GM23248 (cell line): ENCODE measurements around the gene FAM169A. TPM values are rescaled to one million over a fixed set of nuclear protein-coding genes. Genes with fewer than 3 reads are reported as not detected.
A peak's percentile ranks its signal among the peaks of the same experiment; 100 is the strongest.
"Not testable (repeated sequence)": the region's sequence is repeated elsewhere in the genome, so short reads cannot be mapped to it uniquely, and the experiment has no call there.

Experiments
- DNase-seq: peaks from one replicate; pipeline ENCODE4 v3.0.0-alpha.2; 2015
- H2AFZ ChIP-seq: fragments of 200-600 bp; sonication (generic); 2 replicates; pipeline ENCODE4 v1.6.1; 2016; ENCODE audit warnings: antibody characterized with exemption
- H3F3A ChIP-seq: fragments of 200-600 bp; sonication (generic); 2 replicates; pipeline ENCODE4 v1.6.1; 2016; ENCODE audit warnings: mild to moderate bottlenecking, antibody characterized with exemption, mixed run types; ENCODE audit not compliant: insufficient read depth
- H3K27ac ChIP-seq: fragments of 200-600 bp; sonication (generic); 2 replicates; pipeline ENCODE4 v1.5.1; 2016; ENCODE audit warnings: mild to moderate bottlenecking
- H3K27me3 ChIP-seq: fragments of 200-600 bp; sonication (generic); replicated peaks from 2 replicates; pipeline ENCODE4 v1.6.1; 2016; ENCODE audit warnings: mild to moderate bottlenecking; ENCODE audit not compliant: insufficient read depth
- H3K36me3 ChIP-seq: fragments of 200-600 bp; sonication (generic); 2 replicates; pipeline ENCODE4 v1.6.1; 2016; ENCODE audit warnings: low read depth, mild to moderate bottlenecking
- H3K4me1 ChIP-seq: fragments of 200-600 bp; sonication (generic); 2 replicates; pipeline ENCODE4 v1.6.1; 2016; ENCODE audit warnings: mild to moderate bottlenecking; ENCODE audit not compliant: insufficient read depth
- H3K4me2 ChIP-seq: fragments of 200-600 bp; sonication (generic); one replicate; pipeline ENCODE4 v1.6.1; 2016; ENCODE audit warnings: mild to moderate bottlenecking; ENCODE audit not compliant: unreplicated experiment
- H3K4me3 ChIP-seq: fragments of 200-600 bp; sonication (generic); 2 replicates; pipeline ENCODE4 v1.5.1; 2016; ENCODE audit warnings: mild to moderate bottlenecking
- H3K79me2 ChIP-seq: fragments of 200-600 bp; sonication (generic); 2 replicates; pipeline ENCODE4 v1.6.1; 2016; ENCODE audit warnings: mild to moderate bottlenecking; ENCODE audit not compliant: insufficient read depth
- H3K9ac ChIP-seq: fragments of 200-600 bp; sonication (generic); 2 replicates; pipeline ENCODE4 v1.6.1; 2016; ENCODE audit warnings: mild to moderate bottlenecking
- H3K9me2 ChIP-seq: fragments of 200-600 bp; sonication (generic); 2 replicates; pipeline ENCODE4 v1.6.1; 2016; ENCODE audit warnings: mixed run types, mild to moderate bottlenecking, moderate library complexity; ENCODE audit not compliant: insufficient read depth
- H3K9me3 ChIP-seq: fragments of 200-600 bp; sonication (generic); one replicate; pipeline ENCODE4 v1.6.1; 2017; ENCODE audit warnings: low read depth
- H4K20me1 ChIP-seq: fragments of 200-600 bp; sonication (generic); 2 replicates; pipeline ENCODE4 v1.6.0; 2016; ENCODE audit not compliant: insufficient read depth
- EZH2 ChIP-seq: fragments of 200-600 bp; sonication (generic); IDR thresholded peaks from 2 replicates; pipeline ENCODE4 v1.6.1; 2018; ENCODE audit warnings: antibody characterized with exemption, mild to moderate bottlenecking; ENCODE audit not compliant: insufficient read depth, poor library complexity, severe bottlenecking
- EZH2phosphoT487 ChIP-seq: fragments of 200-600 bp; sonication (generic); IDR thresholded peaks from 2 replicates; pipeline ENCODE4 v1.6.1; 2018; ENCODE audit warnings: antibody characterized with exemption, moderate library complexity, mild to moderate bottlenecking, low read depth; ENCODE audit not compliant: insufficient read depth
- WGBS, 2 experiments: methylation state at CpG; one replicate each; pipeline ENCODE4 v1.1.6; 2015 to 2017; ENCODE audit warnings: low lambda C conversion rate in 2 of 2, low coverage in 1 of 2; ENCODE audit errors: missing lambda C conversion rate in 2 of 2; 5-methylcytosine and 5-hydroxymethylcytosine counted together
- in situ Hi-C: fragments of 300-500 bp; cut with MboI; formaldehyde crosslinking; loops from 2 replicates; pipeline ENCODE4 v1.15.0; 2020
- polyA plus RNA-seq: library from polyadenylated mRNA; unstranded; fragments of >200 nt; fragmentation: Nextera tagmentation; extraction: Ambion mirVana; gene quantifications from 2 replicates; pipeline ENCODE4 v1.2.1, GENCODE V29; 2016
- total RNA-seq: library from RNA; depleted of rRNA; stranded (reverse); fragments of >200 nt; shearing (Covaris generic); gene quantifications from 2 replicates; pipeline ENCODE4 v1.2.3, GENCODE V29; 2014

The FAM169A gene
- total and polyA plus RNA-seq, 2 experiments from 2014 or later: 0.08 to 0.22 TPM

- Histone ChIP-seq H3K9me2 (no peaks in the 10 kb centered on the region), H3K9ac (no peak overlapping the region), H3F3A (peaks cover 27% of the 10 kb centered on the region), H4K20me1 (no peaks in the 10 kb centered on the region), H3K4me1 (peaks cover 43% of the 10 kb centered on the region), H3K4me3 (no peak overlapping the region), H3K79me2 (peaks cover 85% of the 10 kb centered on the region), H3K36me3 (peaks cover 19% of the 10 kb centered on the region), H3K27ac (peak overlapping the region; percentile 60), H2AFZ (no peak overlapping the region), H3K9me3 (no peaks in the 10 kb centered on the region), H3K27me3 (no peaks in the 10 kb centered on the region), H3K4me2 (peak overlapping the region; percentile 34)
- DNase-seq: peak; percentile 30
- in situ Hi-C loops: no loop called here
- TF ChIP-seq EZH2phosphoT487 (no peak), EZH2 (no peak)
These were observed 102.7 kb downstream of the FAM169A start for GRCh38 chr5:74763504-74763903.

DNA sequence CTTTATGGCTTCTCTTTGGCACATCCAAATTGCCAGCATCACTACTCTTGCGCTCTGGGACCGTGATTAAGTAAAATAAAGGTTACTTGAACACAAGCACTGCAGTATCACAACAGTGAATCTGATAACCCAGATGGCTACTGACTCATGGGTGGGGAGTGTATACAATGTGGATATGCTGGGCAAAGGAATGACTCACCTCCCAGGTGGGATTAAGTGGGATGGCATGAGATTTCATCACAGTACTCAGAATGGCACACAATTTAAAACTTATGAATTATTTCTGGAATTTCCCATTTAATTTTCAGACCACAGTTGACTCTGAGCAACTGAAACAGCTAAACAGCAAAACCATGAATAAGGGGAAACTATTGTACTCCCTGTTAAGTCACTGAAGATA is 103.6 kb downstream of the FAM169A start:
- Histone ChIP-seq H3K79me2 (peaks cover 77% of the 10 kb centered on the region), H3K9me2 (no peaks in the 10 kb centered on the region), H2AFZ (no peak overlapping the region), H3K36me3 (peaks cover 27% of the 10 kb centered on the region), H3K27ac (peak overlapping the region; percentile 60), H3K9ac (peak overlapping the region; percentile 11; the same call in 1 of the 2 replicates), H3K9me3 (no peaks in the 10 kb centered on the region), H3K4me2 (peak overlapping the region; percentile 34), H3F3A (peaks cover 27% of the 10 kb centered on the region), H3K4me1 (peaks cover 38% of the 10 kb centered on the region), H3K4me3 (no peak overlapping the region), H3K27me3 (no peaks in the 10 kb centered on the region), H4K20me1 (no peaks in the 10 kb centered on the region)
- in situ Hi-C loops: no loop called here
- TF ChIP-seq EZH2: no peak
- no peak for TF ChIP-seq EZH2phosphoT487
- 85 to 91% methylated on average over 2 of the region's 2 CpGs for WGBS, 2 experiments
- DNase-seq: peak; percentile 65

- in situ Hi-C loops: no loop called here
- no peak for DNase-seq
- Histone ChIP-seq H3K27ac (no peak overlapping the region), H3K4me1 (peaks cover 38% of the 10 kb centered on the region), H3K4me2 (no peak overlapping the region), H3K4me3 (no peak overlapping the region), H4K20me1 (no peaks in the 10 kb centered on the region), H3K9me3 (no peaks in the 10 kb centered on the region), H3K79me2 (peaks cover 72% of the 10 kb centered on the region), H3K36me3 (peaks cover 39% of the 10 kb centered on the region), H3K9ac (no peak overlapping the region), H2AFZ (no peak overlapping the region), H3K9me2 (no peaks in the 10 kb centered on the region), H3F3A (peaks cover 27% of the 10 kb centered on the region), H3K27me3 (no peaks in the 10 kb centered on the region)
- no peak for TF ChIP-seq EZH2phosphoT487
- no peak for TF ChIP-seq EZH2
- 67 to 81% methylated on average over 1 of the region's 1 CpG for WGBS, 2 experiments
These were observed 104.9 kb downstream of the FAM169A start for GRCh38 chr5:74761241-74761640.

DNA sequence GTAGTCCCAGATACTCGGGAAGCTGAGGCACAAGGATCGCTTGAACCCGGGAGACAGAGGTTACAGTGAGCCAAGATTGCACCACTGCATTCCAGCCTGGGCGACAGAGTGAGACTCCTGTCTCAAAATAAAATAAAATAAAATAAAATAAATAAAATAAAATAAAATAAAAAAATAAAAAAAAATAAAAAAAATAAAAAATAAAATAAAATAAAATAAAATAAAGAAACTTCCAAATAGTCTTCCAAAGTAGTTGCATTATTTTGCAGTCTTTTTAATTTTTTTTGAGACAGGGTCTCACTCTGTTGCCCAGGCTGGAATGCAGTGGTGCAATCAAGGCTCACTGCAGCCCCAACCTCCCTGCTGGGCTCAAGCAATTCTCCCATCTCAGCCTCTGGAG is 117.4 kb downstream of the FAM169A start:
- H3K4me2 ChIP-seq, H3K9me2 ChIP-seq, H2AFZ ChIP-seq, DNase-seq, H4K20me1 ChIP-seq, H3K4me1 ChIP-seq, H3K9ac ChIP-seq, H3K27ac ChIP-seq, H3F3A ChIP-seq, in situ Hi-C loops, H3K27me3 ChIP-seq, H3K9me3 ChIP-seq, H3K4me3 ChIP-seq: not testable (repeated sequence)
- WGBS, 2 experiments: 99 to 100% methylated on average over 4 of the region's 4 CpGs
- Histone ChIP-seq H3K79me2 (peaks cover 12% of the 10 kb centered on the region), H3K36me3 (peaks cover 51% of the 10 kb centered on the region)

DNA sequence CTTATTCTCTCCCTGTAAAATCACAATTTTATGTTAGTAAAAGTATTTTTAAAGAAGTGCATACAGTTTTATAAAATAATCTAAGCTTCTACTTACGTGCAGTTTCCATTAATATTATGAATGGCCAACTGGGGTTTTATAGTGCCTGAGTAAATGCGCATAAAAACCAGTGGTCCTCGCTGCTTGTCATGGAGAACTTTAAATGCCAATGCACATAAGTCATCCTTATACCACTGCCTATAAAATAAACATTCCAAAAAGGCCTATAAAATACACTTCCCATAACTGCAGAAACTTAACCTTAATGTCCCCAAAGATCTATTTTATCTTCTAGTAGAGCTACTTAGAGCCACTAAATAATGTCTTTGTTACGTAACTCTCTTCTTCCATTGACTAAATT is 127.8 kb downstream of the FAM169A start:
- Histone ChIP-seq H3K4me3 (no peak overlapping the region), H3K9me2 (no peaks in the 10 kb centered on the region), H3K4me1 (no peaks in the 10 kb centered on the region), H3F3A (no peaks in the 10 kb centered on the region), H3K9ac (no peak overlapping the region), H3K4me2 (no peak overlapping the region), H4K20me1 (no peaks in the 10 kb centered on the region), H3K27ac (no peak overlapping the region), H2AFZ (no peak overlapping the region), H3K79me2 (no peaks in the 10 kb centered on the region), H3K27me3 (no peaks in the 10 kb centered on the region), H3K36me3 (peaks cover 57% of the 10 kb centered on the region), H3K9me3 (no peaks in the 10 kb centered on the region)
- 99 to 100% methylated on average over 4 of the region's 4 CpGs for WGBS, 2 experiments
- no peak for DNase-seq
- in situ Hi-C loops: no loop called here
- TF ChIP-seq EZH2phosphoT487: no peak
- no peak for TF ChIP-seq EZH2
